ENCODE data around the gene PAX9.
"Not testable (repeated sequence)": the region's sequence is repeated elsewhere in the genome, so short reads cannot be mapped to it uniquely, and the experiment has no call there.

The PAX9 gene

GRCh38 chr14:36699420-36699819 is 37.8 kb downstream of the PAX9 start:
- H3K36me3 ChIP-seq (ENCODE audit: control insufficient read depth in 4 of 4, insufficient read depth in 4 of 4, low read length in 3 of 4); DNase-seq; POLR2A ChIA-PET; H3K27me3 ChIP-seq (replicated peaks in 2 of 5; ENCODE audit: control insufficient read depth in 4 of 5, insufficient read depth in 5 of 5, low read length in 4 of 5); H3K4me1 ChIP-seq (ENCODE audit: control extremely low read depth in 1 of 4, control insufficient read depth in 4 of 4, insufficient read depth in 4 of 4, low read length in 3 of 4); H3K9me3 ChIP-seq (ENCODE audit: control extremely low read depth in 1 of 5, control insufficient read depth in 4 of 5, insufficient read depth in 2 of 5, low read depth in 1 of 5, low read length in 4 of 5); H3K27ac ChIP-seq (ENCODE audit: insufficient read depth in 1 of 2, low read depth in 1 of 2, low read length in 2 of 2, poor library complexity in 1 of 2, severe bottlenecking in 2 of 2); CTCF ChIA-PET; H3K4me3 ChIP-seq (ENCODE audit: control insufficient read depth in 1 of 7, extremely low read depth in 1 of 7, insufficient read depth in 4 of 7, low read depth in 2 of 7, low read length in 6 of 7): not testable (repeated sequence)
- 78% methylated on average over 7 of the region's 7 CpGs for WGBS (ENCODE audit: insufficient coverage)

- DNase-seq = no peak
- Histone ChIP-seq H3K9me3 (ENCODE audit: control extremely low read depth in 1 of 5, control insufficient read depth in 4 of 5, insufficient read depth in 2 of 5, low read depth in 1 of 5, low read length in 4 of 5) (no peaks in the 10 kb centered on the region), H3K36me3 (ENCODE audit: control insufficient read depth in 4 of 4, insufficient read depth in 4 of 4, low read length in 3 of 4) (no peaks in the 10 kb centered on the region), H3K27ac (ENCODE audit: insufficient read depth in 1 of 2, low read depth in 1 of 2, low read length in 2 of 2, poor library complexity in 1 of 2, severe bottlenecking in 2 of 2) (no peak overlapping the region), H3K4me3 (ENCODE audit: control insufficient read depth in 1 of 7, extremely low read depth in 1 of 7, insufficient read depth in 4 of 7, low read depth in 2 of 7, low read length in 6 of 7) (no peak overlapping the region), H3K27me3 (replicated peaks in 2 of 5; ENCODE audit: control insufficient read depth in 4 of 5, insufficient read depth in 5 of 5, low read length in 4 of 5) (no peaks in the 10 kb centered on the region), H3K4me1 (ENCODE audit: control extremely low read depth in 1 of 4, control insufficient read depth in 4 of 4, insufficient read depth in 4 of 4, low read length in 3 of 4) (no peaks in the 10 kb centered on the region)
- ChIA-PET CTCF (no interaction called here), POLR2A (interaction anchor here (0.6 kb wide), 1 partner anchor 11 kb away, joined by 3 read pairs; no protein-coding TSS in a partner anchor)
- WGBS (ENCODE audit: insufficient coverage) = 100% methylated on average over 1 of the region's 1 CpG
Observed at GRCh38 chr14:36700651-36701050, 39.0 kb downstream of the PAX9 start.

- no peak overlapping the region for H3K27ac ChIP-seq (ENCODE audit: insufficient read depth in 1 of 2, low read depth in 1 of 2, low read length in 2 of 2, poor library complexity in 1 of 2, severe bottlenecking in 2 of 2)
- ChIA-PET POLR2A (interaction anchor here (0.6 kb wide), 1 partner anchor 10 kb away, joined by 3 read pairs; no protein-coding TSS in a partner anchor), CTCF (no interaction called here)
- no CpG with 5 or more reads among the region's 1 CpG for WGBS (ENCODE audit: insufficient coverage)
- H3K4me3 ChIP-seq (ENCODE audit: control insufficient read depth in 1 of 7, extremely low read depth in 1 of 7, insufficient read depth in 4 of 7, low read depth in 2 of 7, low read length in 6 of 7) = no peak overlapping the region
- no peaks in the 10 kb centered on the region for H3K9me3 ChIP-seq (ENCODE audit: control extremely low read depth in 1 of 5, control insufficient read depth in 4 of 5, insufficient read depth in 2 of 5, low read depth in 1 of 5, low read length in 4 of 5)
- DNase-seq = no peak
- no peaks in the 10 kb centered on the region for H3K27me3 ChIP-seq (replicated peaks in 2 of 5; ENCODE audit: control insufficient read depth in 4 of 5, insufficient read depth in 5 of 5, low read length in 4 of 5)
- no peaks in the 10 kb centered on the region for H3K36me3 ChIP-seq (ENCODE audit: control insufficient read depth in 4 of 4, insufficient read depth in 4 of 4, low read length in 3 of 4)
- H3K4me1 ChIP-seq (ENCODE audit: control extremely low read depth in 1 of 4, control insufficient read depth in 4 of 4, insufficient read depth in 4 of 4, low read length in 3 of 4) = no peaks in the 10 kb centered on the region
Observed at GRCh38 chr14:36701132-36701531, 39.5 kb downstream of the PAX9 start.

- Histone ChIP-seq H3K4me3 (ENCODE audit: control insufficient read depth in 1 of 7, extremely low read depth in 1 of 7, insufficient read depth in 4 of 7, low read depth in 2 of 7, low read length in 6 of 7) (no peak overlapping the region), H3K27ac (ENCODE audit: insufficient read depth in 1 of 2, low read depth in 1 of 2, low read length in 2 of 2, poor library complexity in 1 of 2, severe bottlenecking in 2 of 2) (no peak overlapping the region), H3K4me1 (ENCODE audit: control extremely low read depth in 1 of 4, control insufficient read depth in 4 of 4, insufficient read depth in 4 of 4, low read length in 3 of 4) (no peaks in the 10 kb centered on the region), H3K27me3 (replicated peaks in 2 of 5; ENCODE audit: control insufficient read depth in 4 of 5, insufficient read depth in 5 of 5, low read length in 4 of 5) (no peaks in the 10 kb centered on the region), H3K36me3 (ENCODE audit: control insufficient read depth in 4 of 4, insufficient read depth in 4 of 4, low read length in 3 of 4) (no peaks in the 10 kb centered on the region), H3K9me3 (ENCODE audit: control extremely low read depth in 1 of 5, control insufficient read depth in 4 of 5, insufficient read depth in 2 of 5, low read depth in 1 of 5, low read length in 4 of 5) (no peaks in the 10 kb centered on the region)
- CTCF ChIA-PET = no interaction called here
- DNase-seq = no peak
- 60% methylated on average over 1 of the region's 2 CpGs for WGBS (ENCODE audit: insufficient coverage)
- POLR2A ChIA-PET = no interaction called here
Observed at GRCh38 chr14:36702474-36702873, 40.8 kb downstream of the PAX9 start.

GRCh38 chr14:36707570-36707969 is 45.9 kb downstream of the PAX9 start:
- H3K9me3 ChIP-seq (ENCODE audit: control extremely low read depth in 1 of 5, control insufficient read depth in 4 of 5, insufficient read depth in 2 of 5, low read depth in 1 of 5, low read length in 4 of 5) = no peaks in the 10 kb centered on the region
- DNase-seq = no peak
- POLR2A ChIA-PET = no interaction called here
- H3K36me3 ChIP-seq (ENCODE audit: control insufficient read depth in 4 of 4, insufficient read depth in 4 of 4, low read length in 3 of 4) = no peaks in the 10 kb centered on the region
- H3K27me3 ChIP-seq (replicated peaks in 2 of 5; ENCODE audit: control insufficient read depth in 4 of 5, insufficient read depth in 5 of 5, low read length in 4 of 5) = no peaks in the 10 kb centered on the region
- H3K27ac ChIP-seq (ENCODE audit: insufficient read depth in 1 of 2, low read depth in 1 of 2, low read length in 2 of 2, poor library complexity in 1 of 2, severe bottlenecking in 2 of 2) = no peak overlapping the region
- no peak overlapping the region for H3K4me3 ChIP-seq (ENCODE audit: control insufficient read depth in 1 of 7, extremely low read depth in 1 of 7, insufficient read depth in 4 of 7, low read depth in 2 of 7, low read length in 6 of 7)
- H3K4me1 ChIP-seq (ENCODE audit: control extremely low read depth in 1 of 4, control insufficient read depth in 4 of 4, insufficient read depth in 4 of 4, low read length in 3 of 4) = no peaks in the 10 kb centered on the region
- CTCF ChIA-PET = no interaction called here

- Histone ChIP-seq H3K36me3 (ENCODE audit: control insufficient read depth in 4 of 4, insufficient read depth in 4 of 4, low read length in 3 of 4) (no peaks in the 10 kb centered on the region), H3K9me3 (ENCODE audit: control extremely low read depth in 1 of 5, control insufficient read depth in 4 of 5, insufficient read depth in 2 of 5, low read depth in 1 of 5, low read length in 4 of 5) (no peaks in the 10 kb centered on the region), H3K27ac (ENCODE audit: insufficient read depth in 1 of 2, low read depth in 1 of 2, low read length in 2 of 2, poor library complexity in 1 of 2, severe bottlenecking in 2 of 2) (no peak overlapping the region), H3K4me3 (ENCODE audit: control insufficient read depth in 1 of 7, extremely low read depth in 1 of 7, insufficient read depth in 4 of 7, low read depth in 2 of 7, low read length in 6 of 7) (no peak overlapping the region), H3K27me3 (replicated peaks in 2 of 5; ENCODE audit: control insufficient read depth in 4 of 5, insufficient read depth in 5 of 5, low read length in 4 of 5) (peaks cover 0 to 2% (median 0%) of the 10 kb centered on the region in 5 experiments), H3K4me1 (ENCODE audit: control extremely low read depth in 1 of 4, control insufficient read depth in 4 of 4, insufficient read depth in 4 of 4, low read length in 3 of 4) (no peaks in the 10 kb centered on the region)
- WGBS (ENCODE audit: insufficient coverage) = no CpG with 5 or more reads among the region's 4 CpGs
- ChIA-PET CTCF (no interaction called here), POLR2A (no interaction called here)
- DNase-seq = no peak
Observed at GRCh38 chr14:36713960-36714703, 52.5 kb downstream of the PAX9 start.

- WGBS (ENCODE audit: insufficient coverage) = 87% methylated on average over 7 of the region's 7 CpGs
- DNase-seq = no peak
- Histone ChIP-seq H3K4me3 (ENCODE audit: control insufficient read depth in 1 of 7, extremely low read depth in 1 of 7, insufficient read depth in 4 of 7, low read depth in 2 of 7, low read length in 6 of 7) (no peak overlapping the region), H3K27me3 (replicated peaks in 2 of 5; ENCODE audit: control insufficient read depth in 4 of 5, insufficient read depth in 5 of 5, low read length in 4 of 5) (peaks cover 0 to 2% (median 0%) of the 10 kb centered on the region in 5 experiments), H3K27ac (ENCODE audit: insufficient read depth in 1 of 2, low read depth in 1 of 2, low read length in 2 of 2, poor library complexity in 1 of 2, severe bottlenecking in 2 of 2) (no peak overlapping the region), H3K36me3 (ENCODE audit: control insufficient read depth in 4 of 4, insufficient read depth in 4 of 4, low read length in 3 of 4) (no peaks in the 10 kb centered on the region), H3K9me3 (ENCODE audit: control extremely low read depth in 1 of 5, control insufficient read depth in 4 of 5, insufficient read depth in 2 of 5, low read depth in 1 of 5, low read length in 4 of 5) (no peaks in the 10 kb centered on the region), H3K4me1 (ENCODE audit: control extremely low read depth in 1 of 4, control insufficient read depth in 4 of 4, insufficient read depth in 4 of 4, low read length in 3 of 4) (no peaks in the 10 kb centered on the region)
- CTCF ChIA-PET = interaction anchor here (1.2 kb wide), 1 partner anchor 12 kb away, joined by 3 read pairs; no protein-coding TSS in a partner anchor
- POLR2A ChIA-PET = no interaction called here
Observed at GRCh38 chr14:36716614-36717184, 55.0 kb downstream of the PAX9 start.
